Measurements from ENCODE around the gene CNTN6. TPM values are rescaled to one million over a fixed set of nuclear protein-coding genes. Genes with fewer than 3 reads are reported as not detected.

The CNTN6 gene
- total RNA-seq, 1 donor from 2014 or later, result not detected

DNA sequence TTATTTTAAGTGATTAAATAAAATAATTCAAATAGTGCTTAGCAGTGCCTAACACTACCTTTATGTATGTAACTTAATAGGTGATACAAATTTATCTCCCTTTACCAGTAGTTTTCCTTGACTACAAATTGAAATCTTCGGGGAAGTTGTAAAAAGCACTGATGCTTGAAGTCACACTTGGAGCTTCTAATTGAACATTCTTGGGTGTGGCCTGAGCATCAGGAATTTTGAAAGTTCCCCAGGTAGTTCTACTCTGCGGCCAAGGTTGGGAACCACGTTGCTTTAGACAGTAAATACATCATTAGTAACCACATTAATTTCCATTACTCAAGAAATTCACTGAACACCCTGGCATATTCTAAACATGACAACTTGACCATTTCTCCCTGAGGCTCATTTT lies 351.4 kb downstream of the CNTN6 start:
- intact Hi-C loops (cut with micrococcal nuclease), result no loop called here

DNA sequence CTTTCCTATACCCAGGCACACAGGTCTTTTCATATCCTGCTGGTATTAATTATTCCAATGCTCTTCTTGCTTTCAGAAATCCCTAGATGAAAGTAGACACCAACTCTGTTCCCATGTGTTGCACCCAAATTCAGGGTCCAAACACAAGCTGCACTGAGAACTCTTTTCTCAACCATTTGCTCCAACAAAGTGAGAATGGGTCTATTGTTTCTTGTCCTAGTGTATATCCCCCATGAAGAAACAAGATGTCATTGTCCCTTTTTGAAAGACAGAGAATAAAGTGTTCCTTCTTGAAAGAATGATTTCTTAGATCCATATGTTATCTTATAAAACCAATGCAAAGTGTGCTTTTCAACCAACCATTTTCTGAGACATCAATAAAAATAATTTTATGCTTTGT lies 353.7 kb downstream of the CNTN6 start:
- Mint-ChIP-seq H3K27me3 (no peaks in the 10 kb centered on the region), H3K9me3 (no peaks in the 10 kb centered on the region)

More for the DNA sequence above, 351.4 kb downstream of the CNTN6 start:
- H3K36me3 Mint-ChIP-seq (ENCODE audit: low read depth), result no peaks in the 10 kb centered on the region
- no peaks in the 10 kb centered on the region for H3K4me1 Mint-ChIP-seq
- H3K27ac Mint-ChIP-seq, result no peak overlapping the region
- no peaks in the 10 kb centered on the region for H3K9me3 Mint-ChIP-seq
- H3K27me3 Mint-ChIP-seq, result no peaks in the 10 kb centered on the region
- H3K4me3 Mint-ChIP-seq, result no peak overlapping the region
- DNase-seq, result no peak

DNA sequence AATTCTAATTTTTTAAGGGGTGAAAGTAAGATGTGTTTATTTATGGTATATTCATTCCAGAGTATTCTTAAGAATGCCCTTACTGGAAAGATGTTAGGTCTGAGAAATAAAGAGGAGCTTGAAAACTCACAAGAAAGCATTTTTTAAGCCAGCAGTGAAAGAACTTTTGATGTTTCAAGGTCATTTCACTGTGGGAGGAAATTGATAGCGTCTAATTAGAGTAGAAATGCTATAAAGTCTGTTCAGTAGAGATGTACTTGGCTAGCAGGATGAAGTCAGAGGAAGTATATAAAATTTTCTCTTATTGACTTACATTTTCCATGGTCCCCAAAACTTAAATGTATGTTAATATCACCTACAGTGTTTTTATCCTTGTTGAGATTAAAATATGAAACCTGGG lies 354.6 kb downstream of the CNTN6 start:
- H3K27ac Mint-ChIP-seq, result no peak overlapping the region
- DNase-seq, result no peak
- intact Hi-C loops (cut with micrococcal nuclease), result no loop called here
- H3K4me3 Mint-ChIP-seq, result no peak overlapping the region
- H3K4me1 Mint-ChIP-seq, result no peaks in the 10 kb centered on the region
- no peaks in the 10 kb centered on the region for H3K9me3 Mint-ChIP-seq
- no peaks in the 10 kb centered on the region for H3K27me3 Mint-ChIP-seq
- no peaks in the 10 kb centered on the region for H3K36me3 Mint-ChIP-seq (ENCODE audit: low read depth)

More for the DNA sequence above, 353.7 kb downstream of the CNTN6 start:
- H3K27ac Mint-ChIP-seq, result no peak overlapping the region
- H3K36me3 Mint-ChIP-seq (ENCODE audit: low read depth), result no peaks in the 10 kb centered on the region
- no peaks in the 10 kb centered on the region for H3K4me1 Mint-ChIP-seq
- DNase-seq, result no peak
- no peak overlapping the region for H3K4me3 Mint-ChIP-seq
- intact Hi-C loops (cut with micrococcal nuclease), result no loop called here

DNA sequence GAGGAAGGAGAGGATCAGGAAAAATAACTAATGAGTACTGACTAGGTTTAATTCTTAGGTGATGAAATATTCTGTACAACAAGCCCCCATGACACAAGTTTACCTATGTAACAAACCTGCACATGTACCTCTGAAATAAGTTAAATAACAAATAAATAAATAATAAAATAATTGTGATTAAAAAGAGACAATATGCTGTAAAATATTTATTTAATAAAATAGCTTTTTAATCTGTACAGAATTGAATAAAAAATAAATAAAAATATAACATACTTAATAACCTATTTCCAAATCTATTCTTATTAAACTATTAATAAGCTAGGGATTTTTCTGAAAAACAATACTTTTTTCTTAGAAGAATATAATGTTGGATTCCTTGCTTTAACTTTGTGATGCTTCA lies 355.6 kb downstream of the CNTN6 start:
- Mint-ChIP-seq H3K4me1 (no peaks in the 10 kb centered on the region), H3K9me3 (no peaks in the 10 kb centered on the region), H3K27ac (no peak overlapping the region), H3K4me3 (no peak overlapping the region), H3K36me3 (ENCODE audit: low read depth) (no peaks in the 10 kb centered on the region), H3K27me3 (no peaks in the 10 kb centered on the region)
- intact Hi-C loops (cut with micrococcal nuclease), result no loop called here
- DNase-seq, result no peak

All from activated CD4-positive, alpha-beta T cell treated with anti-CD3 and anti-CD28 coated beads, Interleukin-2, amount 10 ng/mL, durations not matched to agents 24 days and 14 days (primary cell).